OCI-LY3 (cell line): ENCODE results near the gene NUAK2.

Experiments
- CTCF ChIP-seq: fragments of 200-600, 300-600 bp; sonication (generic); IDR thresholded peaks from 2 replicates; pipeline ENCODE4 v1.5.1; 2014; ENCODE audit warnings: antibody characterized with exemption, low read length, low read depth
- EZH2phosphoT487 ChIP-seq: fragments of 200-600 bp; shearing (Covaris generic); IDR thresholded peaks from 2 replicates; pipeline ENCODE4 v1.6.1; 2018; ENCODE audit warnings: antibody characterized with exemption, mixed run types, low read depth

GRCh38 chr1:205286335-205286950 is 35.1 kb downstream of the NUAK2 start:
- no peak for TF ChIP-seq CTCF
- TF ChIP-seq EZH2phosphoT487: no peak
